Epithelial cell of proximal tubule (primary cell): ENCODE measurements around the gene PCDHAC1. TPM values are rescaled to one million over a fixed set of nuclear protein-coding genes. Genes with fewer than 3 reads are reported as not detected.
"Not testable (repeated sequence)": the region's sequence is repeated elsewhere in the genome, so short reads cannot be mapped to it uniquely, and the experiment has no call there.

Source experiments
- DNase-seq: peaks from one replicate; pipeline ENCODE4 v3.0.0-alpha.2; 2011; ENCODE audit warnings: low read depth
- H3K4me3 ChIP-seq: 2 replicates; pipeline ENCODE4 v1.5.1; 2011; ENCODE audit warnings: low read depth, mild to moderate bottlenecking, low read length
- CTCF ChIP-seq: conservative IDR thresholded peaks from 2 replicates; pipeline ENCODE4 v1.5.1; 2012; ENCODE audit warnings: low read depth, mild to moderate bottlenecking, low read length
- total RNA-seq: library from RNA; depleted of rRNA; stranded (reverse); fragments of >200 nt; gene quantifications from 2 replicates; pipeline ENCODE4 v1.2.3, GENCODE V29; 2015

Gene PCDHAC1
- total RNA-seq: not detected in 2 replicates

- TF ChIP-seq CTCF: no peak
- H3K4me3 ChIP-seq: peak within 1 kb of the TSS; percentile 59
- DNase-seq: no peak
These were observed at the start of gene PCDHAC1 for GRCh38 chr5:140925806-140926442. PCDHAC1 (plus strand) TSS chr5:140926299; CDS start chr5:140926893, 594 bp downstream.

GRCh38 chr5:140876541-140877261 is 49.4 kb upstream of the PCDHAC1 start:
- H3K4me3 ChIP-seq: not testable (repeated sequence)

GRCh38 chr5:140877262-140877581 is 48.9 kb upstream of the PCDHAC1 start:
- no peak for DNase-seq
- no peak for TF ChIP-seq CTCF
- H3K4me3 ChIP-seq: no peak overlapping the region

More at GRCh38 chr5:140876541-140877261, 49.4 kb upstream of the PCDHAC1 start:
- not testable (repeated sequence) for DNase-seq

- H3K4me3 ChIP-seq: peak within 1 kb of the TSS; percentile 33
- no peak for DNase-seq
- TF ChIP-seq CTCF: peak; percentile 44
These were observed 44.1 kb upstream of the PCDHAC1 start, which contains the start of gene PCDHA13 for GRCh38 chr5:140881889-140882590. PCDHA13 (plus strand) TSS chr5:140882124; CDS start chr5:140882269, 145 bp downstream.

GRCh38 chr5:140882591-140882899 is 43.6 kb upstream of the PCDHAC1 start:
- no peak for DNase-seq
- H3K4me3 ChIP-seq: peak overlapping the region; percentile 33
- TF ChIP-seq CTCF: peak; percentile 41

- TF ChIP-seq CTCF: no peak
- no peak for DNase-seq
- no peak overlapping the region for H3K4me3 ChIP-seq
These were observed 42.7 kb upstream of the PCDHAC1 start for GRCh38 chr5:140883373-140883772.

GRCh38 chr5:140883927-140884697 is 42.0 kb upstream of the PCDHAC1 start:
- no peak overlapping the region for H3K4me3 ChIP-seq
- DNase-seq: no peak
- no peak for TF ChIP-seq CTCF
